ENCODE measurements around the gene SENP3.

SENP3 gene

GRCh38 chr17:7561589-7562207 is at the start of gene SENP3 (continued):
- TF ChIP-seq ZBTB26 (tag by site-specific recombination; optimal IDR thresholded peaks at IDR 0.05): peak; percentile 95
- TF ChIP-seq ZNF274 (IDR thresholded peaks at IDR 0.05; ENCODE audit: low read length): no peak
- no peak for TF ChIP-seq ZNF274 (tag by site-specific recombination; IDR thresholded peaks at IDR 0.05; ENCODE audit: borderline replicate concordance)
- TF ChIP-seq ZNF548 (tag by site-specific recombination; IDR thresholded peaks at IDR 0.05): no peak
- no peak for TF ChIP-seq ZNF707 (tag by site-specific recombination; IDR thresholded peaks at IDR 0.05)
- TF ChIP-seq ZNF354C (tag by site-specific recombination; IDR thresholded peaks at IDR 0.05; ENCODE audit: borderline replicate concordance, low read depth): no peak
- TF ChIP-seq ZNF155 (tag by site-specific recombination; IDR thresholded peaks at IDR 0.05): no peak
- no peak for TF ChIP-seq ZNF292 (tag by site-specific recombination; IDR thresholded peaks at IDR 0.05; ENCODE audit: borderline replicate concordance, low read depth)
- TF ChIP-seq ZNF112 (tag by site-specific recombination; IDR thresholded peaks at IDR 0.05): no peak
- no peak for TF ChIP-seq ZNF433 (tag by site-specific recombination; IDR thresholded peaks at IDR 0.05; ENCODE audit: low read depth)
- no peak for TF ChIP-seq ZNF132 (tag by site-specific recombination; IDR thresholded peaks at IDR 0.05; ENCODE audit: borderline replicate concordance)
- TF ChIP-seq GLI2 (tag by site-specific recombination; IDR thresholded peaks at IDR 0.05; ENCODE audit: borderline replicate concordance, low read depth): no peak
- TF ChIP-seq SETDB1 (IDR thresholded peaks at IDR 0.05; ENCODE audit: insufficient read length, low read length): no peak
- no peak for TF ChIP-seq RBAK (tag by site-specific recombination; IDR thresholded peaks at IDR 0.05)
- no peak for TF ChIP-seq SCRT1 (tag by site-specific recombination; IDR thresholded peaks at IDR 0.05; ENCODE audit: borderline replicate concordance)
- peak; percentile 55 for TF ChIP-seq YY2 (tag by site-specific recombination; IDR thresholded peaks at IDR 0.05)
- no peak for TF ChIP-seq ZNF366 (tag by site-specific recombination; conservative IDR thresholded peaks at IDR 0.05)
- peak; percentile 81 for TF ChIP-seq ZFHX2 (tag by site-specific recombination; conservative IDR thresholded peaks at IDR 0.05)
- TF ChIP-seq ZNF184 (tag by site-specific recombination; IDR thresholded peaks at IDR 0.05): no peak
- TF ChIP-seq SP3 (tag by site-specific recombination; IDR thresholded peaks at IDR 0.05): peak; percentile 40; the same call in 1 of the 2 replicates
- no peak for TF ChIP-seq HOXA7 (CRISPR knock-in tag; IDR thresholded peaks at IDR 0.05; ENCODE audit: borderline replicate concordance)
- TF ChIP-seq HOXC10 (CRISPR knock-in tag; IDR thresholded peaks at IDR 0.05): no peak; the same call in 1 of the 2 replicates
- TF ChIP-seq ZNF341 (tag by site-specific recombination; IDR thresholded peaks at IDR 0.05; ENCODE audit: low read depth): no peak
- no peak for TF ChIP-seq ZNF302 (tag by site-specific recombination; IDR thresholded peaks at IDR 0.05; ENCODE audit: low read depth)
- TF ChIP-seq ZNF398 (tag by site-specific recombination; IDR thresholded peaks at IDR 0.05): peak; percentile 90
- peak; percentile 80 for TF ChIP-seq PATZ1 (tag by site-specific recombination; IDR thresholded peaks at IDR 0.05)
- TF ChIP-seq ZNF23 (tag by site-specific recombination; IDR thresholded peaks at IDR 0.05; ENCODE audit: borderline replicate concordance): no peak
- peak; percentile 79; the same call in 1 of the 2 replicates for TF ChIP-seq GLIS2 (tag by site-specific recombination; IDR thresholded peaks at IDR 0.05)
- no peak for TF ChIP-seq ZNF26 (tag by site-specific recombination; IDR thresholded peaks at IDR 0.05)
- TF ChIP-seq ZNF449 (tag by site-specific recombination; IDR thresholded peaks at IDR 0.05): no peak
- TF ChIP-seq ZSCAN5A (tag by site-specific recombination; IDR thresholded peaks at IDR 0.05): no peak
- TF ChIP-seq ZNF776 (tag by site-specific recombination; IDR thresholded peaks at IDR 0.05; ENCODE audit: borderline replicate concordance): no peak

Measured in HEK293 (cell line).